Hypothalamus (tissue), 51 donors: ENCODE measurements around the gene CHST6.
"Not testable (repeated sequence)": the region's sequence is repeated elsewhere in the genome, so short reads cannot be mapped to it uniquely, and the experiment has no call there.

ENCODE experiments used
- DNase-seq, 51 donors: peaks; one replicate each; lab custom pipeline; 2025; lab: John Stamatoyannopoulos, UW

The CHST6 gene

GRCh38 chr16:75495076-75495674 lies at the start of gene CHST6:
TSS of gene CHST6 (minus strand) at chr16:75495441. CDS start at chr16:75479828, 15,613 bp downstream.
- peak in 49 of 51 donors; percentile 6 to 87 (median 69) for DNase-seq

DNA sequence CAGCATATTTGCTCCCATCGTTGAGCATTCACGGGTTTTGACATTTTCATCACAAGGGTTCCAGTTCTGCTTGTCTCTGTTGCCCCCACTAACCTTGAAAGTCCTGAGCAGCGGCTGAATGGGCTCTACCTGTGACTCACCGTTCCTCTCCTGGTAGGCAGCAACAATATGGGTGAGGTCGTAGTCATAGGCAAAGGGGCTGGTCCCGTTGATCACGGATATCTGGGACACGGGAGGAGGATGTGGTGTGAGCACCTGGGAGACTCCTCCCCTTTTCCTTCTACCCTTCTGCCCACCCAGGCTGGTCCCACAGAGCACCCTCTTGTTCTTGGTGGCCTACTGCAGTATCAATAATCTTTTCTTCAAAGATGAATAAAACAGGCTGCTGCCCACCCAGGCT lies 47.2 kb upstream of the CHST6 start:
- DNase-seq = not testable (repeated sequence)

DNA sequence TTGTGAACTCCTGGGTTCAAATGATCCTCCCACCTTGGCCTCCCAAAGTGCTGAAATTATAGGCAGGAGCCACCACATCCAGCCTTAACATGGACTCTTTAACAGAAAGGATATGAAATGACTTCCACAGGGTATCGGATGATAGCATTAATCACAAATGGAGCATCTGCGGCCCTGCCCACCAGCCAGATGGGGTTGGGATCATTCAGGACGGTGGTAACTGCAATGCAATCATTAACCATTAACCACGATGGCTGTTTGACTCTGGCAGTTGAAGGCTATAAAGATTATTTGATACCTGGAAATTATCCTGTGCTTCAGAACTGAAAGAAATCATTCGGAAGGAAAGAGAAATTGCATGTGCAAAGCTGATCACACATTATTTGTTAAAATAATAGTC lies 46.0 kb upstream of the CHST6 start:
- no peak for DNase-seq

DNA sequence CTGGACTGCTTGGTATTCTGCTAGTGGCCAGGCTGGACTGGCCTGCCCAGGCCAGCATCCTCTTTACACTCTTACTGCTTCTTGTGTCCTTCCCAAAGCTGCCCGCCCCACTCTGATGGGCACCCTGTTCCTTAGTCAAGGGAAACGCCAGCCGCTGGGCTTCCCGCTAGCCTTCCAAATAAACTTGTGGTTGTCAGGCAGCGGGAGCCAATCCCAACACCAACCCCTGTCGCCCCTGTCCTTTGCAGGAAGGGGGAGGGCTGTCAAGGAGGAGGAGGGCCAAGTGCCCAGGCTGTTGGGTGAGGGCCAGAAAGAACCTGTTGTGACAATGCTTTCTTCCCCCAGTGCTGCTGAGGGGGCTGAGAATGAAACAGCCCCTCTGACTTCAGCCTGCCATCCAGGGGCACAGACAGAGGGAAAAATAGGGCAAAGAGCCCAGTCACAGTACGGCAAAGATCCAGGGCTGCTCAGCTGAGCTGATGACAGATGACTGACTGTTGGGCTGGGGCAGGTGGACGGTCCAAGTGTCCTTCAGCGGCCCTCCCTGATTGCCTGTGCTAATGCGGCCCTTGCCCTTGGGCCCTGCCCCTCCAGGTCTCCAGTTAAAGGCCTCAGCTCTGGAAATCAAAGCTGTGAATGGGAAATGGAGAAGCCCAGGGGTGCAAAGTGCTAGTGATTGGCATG lies 43.8 kb upstream of the CHST6 start:
- DNase-seq = peak in 25 of 51 donors; percentile 2 to 57 (median 25)

DNA sequence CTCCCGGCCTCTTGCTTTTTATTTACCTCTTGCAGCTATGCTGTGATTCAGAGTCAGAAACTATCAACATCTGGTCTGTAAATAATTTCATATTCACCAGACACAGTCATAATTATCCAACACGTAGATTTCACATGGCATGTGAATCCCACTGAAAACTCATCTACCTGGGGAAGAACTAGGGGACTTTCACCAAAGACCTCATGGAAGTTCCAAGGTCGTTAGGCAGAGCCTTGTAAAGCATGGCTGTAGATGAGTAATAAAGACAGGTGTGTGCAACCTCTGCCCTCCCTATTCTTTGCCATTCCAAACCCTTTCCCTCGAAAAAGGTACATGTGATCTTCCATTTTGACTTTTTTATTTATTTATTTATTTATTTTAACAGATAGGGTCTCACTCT lies 42.5 kb upstream of the CHST6 start:
- DNase-seq = no peak

- DNase-seq = no peak
These were observed 40.7 kb upstream of the CHST6 start, which contains the start of gene CHST5 for GRCh38 chr16:75535901-75536300. TSS of gene CHST5 (minus strand) at chr16:75536108. CDS start at chr16:75530384, 5,724 bp downstream.

DNA sequence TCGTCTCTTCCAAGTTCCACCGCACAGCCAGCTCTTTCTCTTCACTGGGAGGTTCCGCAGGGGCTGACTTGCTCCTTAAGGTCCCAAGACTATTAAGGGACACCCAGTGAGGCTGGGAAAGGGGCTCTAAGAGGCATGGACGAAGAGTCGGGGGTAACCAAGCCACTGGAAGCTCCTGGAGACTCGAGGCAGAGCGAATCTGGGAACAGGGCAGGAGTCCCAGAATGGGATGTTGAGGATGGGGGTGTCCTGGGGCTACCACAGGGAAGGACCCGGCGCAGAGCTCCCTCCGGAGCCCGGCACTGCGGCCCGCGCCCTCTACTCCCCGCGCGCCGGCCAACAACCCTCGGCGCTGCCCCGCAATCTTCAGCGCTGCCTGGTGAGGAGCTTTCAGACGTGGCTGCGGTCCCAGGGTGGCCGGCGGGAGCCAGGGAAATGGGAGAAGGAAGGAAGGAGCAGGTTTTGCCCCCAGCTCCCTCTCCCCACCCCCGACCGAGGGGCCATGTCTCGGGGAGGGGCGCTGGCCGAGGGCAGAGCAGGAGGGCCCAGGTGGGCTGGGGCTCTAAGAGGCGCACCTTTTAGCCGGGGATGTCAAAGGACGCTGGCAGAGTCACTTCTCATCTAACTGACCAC lies 40.1 kb upstream of the CHST6 start:
- no peak for DNase-seq

GRCh38 chr16:75534560-75535205 lies 39.4 kb upstream of the CHST6 start:
- no peak for DNase-seq

- DNase-seq = no peak
These were observed 37.5 kb upstream of the CHST6 start for GRCh38 chr16:75532791-75533190.

DNA sequence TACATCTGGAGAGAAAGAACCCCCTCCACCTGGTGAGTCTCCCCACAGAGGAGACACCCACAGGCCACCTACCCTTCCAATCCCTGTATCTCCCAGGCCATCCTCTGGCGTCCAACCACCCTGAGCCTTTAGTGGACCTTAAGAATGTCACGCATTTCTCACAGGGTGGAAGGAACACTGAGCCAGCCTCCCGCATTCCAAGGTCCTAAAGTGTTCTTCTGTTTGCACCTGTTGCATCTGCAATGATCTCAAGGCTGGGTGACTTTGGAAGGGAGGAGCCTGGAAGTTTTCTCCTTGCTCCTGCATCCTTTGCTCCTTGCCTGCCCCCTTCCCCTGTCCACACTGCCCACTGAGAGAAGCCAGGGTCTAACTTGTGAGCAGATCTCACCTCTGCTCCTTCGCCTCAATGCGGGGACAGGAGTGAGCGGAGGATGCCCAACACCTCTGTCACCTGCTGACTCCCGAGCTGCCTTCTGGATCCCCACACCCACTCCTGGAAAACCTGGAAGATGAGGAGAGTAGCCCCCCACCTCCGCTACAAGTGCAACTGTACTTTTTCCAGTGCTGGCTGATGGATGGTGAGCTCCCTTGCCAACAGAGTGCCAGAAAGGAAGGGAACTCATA lies 37.0 kb upstream of the CHST6 start:
- no peak for DNase-seq

GRCh38 chr16:75529959-75530358 lies 34.7 kb upstream of the CHST6 start:
- DNase-seq = no peak

DNA sequence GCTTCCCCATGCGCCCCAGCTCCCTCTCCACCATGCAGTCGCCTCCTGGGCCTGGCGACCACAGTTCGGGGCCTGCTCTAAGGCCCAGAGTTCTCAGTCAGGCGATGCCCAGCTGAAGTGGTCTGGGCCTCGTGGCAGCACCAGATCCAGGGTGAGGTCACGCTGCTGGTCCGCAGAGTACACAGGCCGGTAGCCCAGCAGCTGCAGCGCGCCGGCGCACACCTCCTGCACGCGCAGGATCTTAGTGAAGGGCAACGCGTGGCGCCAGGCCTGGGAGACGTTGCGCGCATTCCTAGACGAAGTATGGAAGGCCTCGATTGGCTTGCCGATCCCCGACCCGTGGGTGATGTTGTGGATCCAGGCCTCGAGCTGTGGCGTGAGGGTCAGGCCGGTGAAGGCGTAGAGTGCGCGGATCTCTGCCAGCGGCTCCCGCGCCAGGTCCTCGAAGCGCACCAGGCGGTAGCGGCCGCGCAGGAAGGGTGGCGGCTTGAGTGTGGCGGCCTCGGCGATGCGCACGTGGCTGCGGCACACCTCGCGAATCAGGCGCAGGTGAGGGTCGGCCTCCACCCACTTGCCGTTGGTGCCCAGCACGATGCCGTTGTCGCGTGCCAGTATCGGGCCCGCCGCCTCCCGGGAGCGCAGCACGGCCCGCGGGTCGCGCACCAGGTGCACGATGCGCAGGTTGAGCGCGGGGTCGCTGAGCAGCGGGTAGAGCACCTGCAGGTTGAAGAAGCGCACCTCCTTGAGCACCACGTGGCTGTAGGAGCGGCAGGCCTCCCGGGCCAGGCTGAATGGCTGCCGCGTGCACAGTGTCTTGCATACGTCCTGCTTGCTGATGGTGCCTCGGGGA lies 34.0 kb upstream of the CHST6 start:
- no peak for DNase-seq

GRCh38 chr16:75527825-75528299 lies 32.6 kb upstream of the CHST6 start:
- no peak for DNase-seq

DNA sequence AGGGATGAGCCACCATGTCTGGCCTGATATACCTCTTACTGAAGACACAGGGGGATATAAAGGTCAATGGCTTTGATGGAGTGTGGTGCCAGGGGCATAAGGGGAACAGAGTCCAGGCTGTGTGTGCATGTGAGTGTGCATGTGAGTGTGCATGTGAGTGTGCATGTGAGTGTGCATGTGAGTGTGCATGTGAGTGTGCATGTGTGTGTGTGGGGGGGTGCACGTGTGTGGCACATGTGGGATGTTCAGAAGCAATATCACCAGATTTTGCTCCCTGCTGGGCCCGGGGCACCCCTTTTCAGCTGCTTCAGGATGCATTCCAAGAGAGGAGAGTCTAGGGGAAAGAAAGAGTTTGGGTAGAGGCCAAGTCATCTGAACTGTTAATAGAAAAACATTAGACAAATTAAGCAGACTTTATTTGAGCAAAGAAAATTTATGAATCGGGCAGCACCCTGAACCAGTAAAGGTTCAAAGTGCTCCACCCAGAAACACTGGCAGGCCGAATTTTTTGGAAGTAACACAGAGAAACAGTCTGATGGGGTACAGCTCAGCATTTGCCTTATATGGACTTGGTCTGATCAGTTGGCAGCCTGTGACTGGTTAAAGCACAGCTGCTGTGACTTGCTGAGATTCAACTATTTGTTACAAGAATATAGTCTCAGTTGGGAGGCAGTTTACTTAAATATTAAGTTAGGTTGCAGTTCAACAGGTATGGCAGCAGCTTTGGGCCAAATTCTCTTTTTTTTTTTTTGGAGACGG lies 31.0 kb upstream of the CHST6 start:
- DNase-seq = no peak

DNA sequence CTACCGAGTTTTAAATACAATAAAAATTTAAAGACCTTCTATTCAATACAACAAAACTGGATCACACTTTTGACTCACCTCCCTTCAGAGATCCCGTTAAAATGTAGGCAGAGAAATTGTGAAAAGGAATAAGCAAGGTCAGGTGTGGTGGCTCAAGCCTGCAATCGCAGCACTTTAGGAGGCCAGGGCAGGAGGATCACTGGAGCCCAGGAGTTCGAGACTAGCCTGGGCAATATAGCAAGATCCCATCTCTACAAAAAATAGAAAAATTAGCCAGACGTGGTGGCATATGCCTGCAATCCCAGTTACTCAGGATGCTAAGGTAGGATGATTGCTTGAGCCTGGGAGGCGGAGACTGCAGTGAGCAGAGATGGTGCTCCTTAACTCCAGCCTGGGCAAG lies 23.9 kb upstream of the CHST6 start:
- DNase-seq = no peak

DNA sequence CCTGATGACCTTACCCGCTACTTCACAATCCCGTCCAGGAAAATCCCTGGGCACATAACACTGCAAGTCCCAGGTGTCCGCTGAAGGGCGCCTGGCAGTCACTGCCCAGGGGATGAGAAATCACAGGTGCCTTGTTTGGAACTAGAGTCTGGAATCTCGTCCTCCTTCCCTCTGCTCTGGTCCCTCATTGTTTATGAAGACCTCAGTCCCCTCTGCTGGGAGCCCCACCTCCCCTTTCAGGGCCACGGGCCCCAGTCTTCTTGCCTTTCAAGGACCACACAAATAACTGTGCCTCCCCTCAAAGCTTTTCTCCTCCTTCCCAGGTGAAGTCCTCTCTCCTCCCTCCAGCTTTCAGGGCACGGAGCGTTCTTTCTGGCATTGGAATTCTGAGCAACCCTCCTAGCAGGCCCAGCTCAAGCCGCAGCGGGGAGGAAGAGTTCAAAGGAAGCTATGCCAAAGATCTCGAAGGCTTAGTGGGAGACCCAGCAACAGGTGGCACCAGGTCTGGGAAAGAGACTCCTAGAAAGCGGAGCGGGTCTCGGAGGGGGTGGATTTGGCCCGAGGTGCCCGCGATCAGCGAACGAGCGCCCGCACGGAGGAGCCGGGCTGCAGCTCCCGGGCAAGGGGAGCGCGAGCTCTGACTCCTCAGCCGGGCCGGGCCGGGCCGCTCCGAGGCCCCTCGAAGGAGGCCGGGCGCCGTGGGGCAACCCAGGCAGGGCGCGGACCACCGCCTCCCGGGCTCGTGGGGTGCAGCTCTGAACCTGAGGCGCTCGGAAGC lies 21.1 kb upstream of the CHST6 start:
- DNase-seq = peak in 18 of 51 donors; percentile 11 to 70 (median 48)

GRCh38 chr16:75514296-75514695 lies 19.1 kb upstream of the CHST6 start:
- no peak for DNase-seq

DNA sequence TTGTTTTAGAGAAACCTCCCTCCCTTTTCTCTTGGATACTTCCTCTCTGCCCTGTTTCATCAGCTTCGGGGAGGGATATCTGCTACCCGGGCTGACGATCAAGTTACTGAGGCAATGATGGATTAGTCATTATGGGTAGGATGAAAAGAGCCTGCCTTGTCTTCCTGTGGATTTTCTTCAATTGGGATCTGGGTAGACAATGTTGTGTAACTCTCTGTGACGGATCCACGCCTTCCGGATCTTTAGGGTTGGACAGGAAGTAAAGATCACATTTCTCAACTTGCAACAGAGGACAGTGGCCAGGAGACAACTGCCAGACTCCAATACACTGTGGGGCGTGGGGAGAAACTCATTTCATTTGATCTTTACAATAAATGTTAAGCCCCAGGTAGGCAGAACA lies 11.3 kb upstream of the CHST6 start:
- DNase-seq = peak in 1 of 51 donors; percentile 4
